GM21360 (cell line): Measurements from ENCODE around the gene SLC35F1.

Experiments used
- ATAC-seq: cut with Tn5 transposase; IDR thresholded peaks from one replicate; pipeline ENCODE4 v1.9.1; 2021; ENCODE audit warnings: mild to moderate bottlenecking, moderate library complexity; ENCODE audit not compliant: unreplicated experiment

The SLC35F1 gene

GRCh38 chr6:118306392-118307238 is 399.6 kb downstream of the SLC35F1 start:
- ATAC-seq: no peak

- ATAC-seq: no peak
These were observed 400.5 kb downstream of the SLC35F1 start for GRCh38 chr6:118307581-118307980.

GRCh38 chr6:118309337-118310093 is 402.5 kb downstream of the SLC35F1 start:
- ATAC-seq: no peak

- no peak for ATAC-seq
These were observed 406.1 kb downstream of the SLC35F1 start for GRCh38 chr6:118313208-118313607.

GRCh38 chr6:118313762-118314161 is 406.7 kb downstream of the SLC35F1 start:
- no peak for ATAC-seq

GRCh38 chr6:118316796-118317384 is 409.8 kb downstream of the SLC35F1 start:
- ATAC-seq: no peak

GRCh38 chr6:118317581-118318563 is 410.8 kb downstream of the SLC35F1 start:
- ATAC-seq: no peak

GRCh38 chr6:118318648-118319047 is 411.6 kb downstream of the SLC35F1 start:
- no peak for ATAC-seq

GRCh38 chr6:118319416-118319815 is 412.4 kb downstream of the SLC35F1 start:
- ATAC-seq: no peak

- ATAC-seq: no peak
These were observed 413.0 kb downstream of the SLC35F1 start for GRCh38 chr6:118319894-118320649.

- no peak for ATAC-seq
These were observed 413.6 kb downstream of the SLC35F1 start for GRCh38 chr6:118320652-118321051.

- no peak for ATAC-seq
These were observed 417.1 kb downstream of the SLC35F1 start for GRCh38 chr6:118324116-118324515.

GRCh38 chr6:118325220-118325860 is 418.3 kb downstream of the SLC35F1 start:
- ATAC-seq: no peak

GRCh38 chr6:118326712-118327111 is 419.6 kb downstream of the SLC35F1 start:
- no peak for ATAC-seq

- ATAC-seq: no peak
These were observed 420.2 kb downstream of the SLC35F1 start for GRCh38 chr6:118327237-118327636.

- ATAC-seq: no peak
These were observed 426.7 kb downstream of the SLC35F1 start for GRCh38 chr6:118333772-118334171.

GRCh38 chr6:118334634-118335033 is 427.6 kb downstream of the SLC35F1 start:
- ATAC-seq: no peak

- no peak for ATAC-seq
These were observed 428.3 kb downstream of the SLC35F1 start for GRCh38 chr6:118335325-118335816.

GRCh38 chr6:118344014-118344670 is 437.1 kb downstream of the SLC35F1 start:
- no peak for ATAC-seq
